ENCODE results near the gene PRM3. TPM values are rescaled to one million over a fixed set of nuclear protein-coding genes. Genes with fewer than 3 reads are reported as not detected.
A peak's percentile ranks its signal among the peaks of the same experiment; 100 is the strongest.

Gene PRM3
- not detected in 2 replicates for total RNA-seq (2014; rRNA removed; shearing (Covaris generic))
- polyA plus RNA-seq (2015; cell fraction: cytosol; rRNA removed): not detected in 2 replicates
- polyA plus RNA-seq (2015; cell fraction: nucleus; rRNA removed): not detected in 2 replicates

GRCh38 chr16:11272921-11273720 is at the start of gene PRM3:
Gene PRM3, minus strand, starts transcription at chr16:11273629. Its CDS starts 34 bp downstream, at chr16:11273595.
- DNase-seq (ENCODE audit: low read depth): peak; percentile 56

- no peak for DNase-seq (ENCODE audit: low read depth)
Observed at GRCh38 chr16:11322823-11323222, 49.4 kb upstream of the PRM3 start.

GRCh38 chr16:11321662-11322061 is 48.2 kb upstream of the PRM3 start:
- no peak for DNase-seq (ENCODE audit: low read depth)

- DNase-seq (ENCODE audit: low read depth): no peak
Observed at GRCh38 chr16:11320170-11320569, 46.7 kb upstream of the PRM3 start.

- no peak for DNase-seq (ENCODE audit: low read depth)
Observed at GRCh38 chr16:11319529-11320146, 46.2 kb upstream of the PRM3 start.

GRCh38 chr16:11318817-11319216 is 45.4 kb upstream of the PRM3 start:
- DNase-seq (ENCODE audit: low read depth): no peak

GRCh38 chr16:11316331-11317015 is 43.0 kb upstream of the PRM3 start:
- no peak for DNase-seq (ENCODE audit: low read depth)

GRCh38 chr16:11315510-11315909 is 42.1 kb upstream of the PRM3 start:
- DNase-seq (ENCODE audit: low read depth): peak; percentile 88

GRCh38 chr16:11314309-11314894 is 41.0 kb upstream of the PRM3 start:
- no peak for DNase-seq (ENCODE audit: low read depth)

GRCh38 chr16:11313493-11314308 is 40.3 kb upstream of the PRM3 start:
- no peak for DNase-seq (ENCODE audit: low read depth)

- peak; percentile 49 for DNase-seq (ENCODE audit: low read depth)
Observed at GRCh38 chr16:11312718-11313492, 39.5 kb upstream of the PRM3 start.

GRCh38 chr16:11310997-11311561 is 37.6 kb upstream of the PRM3 start:
- DNase-seq (ENCODE audit: low read depth): no peak

- no peak for DNase-seq (ENCODE audit: low read depth)
Observed at GRCh38 chr16:11310634-11310977, 37.2 kb upstream of the PRM3 start.

GRCh38 chr16:11309895-11310633 is 36.6 kb upstream of the PRM3 start:
- DNase-seq (ENCODE audit: low read depth): no peak

GRCh38 chr16:11308493-11309283 is 35.3 kb upstream of the PRM3 start:
- no peak for DNase-seq (ENCODE audit: low read depth)

GRCh38 chr16:11307639-11308492 is 34.4 kb upstream of the PRM3 start:
- DNase-seq (ENCODE audit: low read depth): no peak

- DNase-seq (ENCODE audit: low read depth): no peak
Observed at GRCh38 chr16:11306997-11307638, 33.7 kb upstream of the PRM3 start.

Measured in HT1080 (cell line).